GM19455 (cell line): ENCODE results near the gene TUBGCP6.

Experiments
- ATAC-seq: cut with Tn5 transposase; IDR thresholded peaks from one replicate; pipeline ENCODE4 v1.9.1; 2021; ENCODE audit not compliant: unreplicated experiment

Gene TUBGCP6

DNA sequence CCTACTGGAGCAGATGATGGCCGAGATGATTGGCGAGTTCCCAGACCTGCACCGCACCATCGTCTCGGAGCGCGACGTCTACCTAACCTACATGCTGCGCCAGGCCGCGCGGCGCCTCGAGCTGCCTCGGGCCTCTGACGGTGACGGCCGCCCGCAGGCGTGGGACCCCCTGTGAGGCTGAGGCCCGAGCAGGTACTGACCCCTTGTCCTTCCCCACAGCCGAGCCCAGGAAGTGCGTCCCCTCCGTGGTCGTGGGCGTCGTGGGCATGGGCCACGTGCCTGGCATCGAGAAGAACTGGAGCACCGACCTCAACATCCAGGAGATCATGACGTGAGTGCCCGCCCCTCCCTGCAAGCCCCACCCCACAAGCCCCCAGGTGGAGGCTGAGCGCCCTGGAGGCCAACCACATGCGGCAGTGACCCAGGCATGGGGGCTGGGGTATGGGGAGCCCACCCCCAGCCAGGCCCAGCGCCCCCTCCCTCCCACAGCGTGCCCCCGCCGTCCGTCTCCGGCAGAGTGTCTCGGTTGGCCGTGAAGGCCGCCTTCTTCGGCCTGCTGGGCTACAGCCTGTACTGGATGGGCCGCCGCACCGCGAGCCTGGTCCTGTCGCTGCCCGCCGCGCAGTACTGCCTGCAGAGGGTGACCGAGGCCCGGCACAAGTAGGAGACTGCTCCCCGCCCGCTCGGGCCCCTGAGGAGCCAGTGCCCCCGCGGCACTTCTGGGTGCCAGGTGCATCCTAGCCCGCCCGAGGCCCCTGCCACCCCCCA, 46.8 kb downstream of the TUBGCP6 start:
- ATAC-seq, result no peak

- ATAC-seq, result no peak
These were observed 47.6 kb downstream of the TUBGCP6 start for GRCh38 chr22:50197000-50197800.

DNA sequence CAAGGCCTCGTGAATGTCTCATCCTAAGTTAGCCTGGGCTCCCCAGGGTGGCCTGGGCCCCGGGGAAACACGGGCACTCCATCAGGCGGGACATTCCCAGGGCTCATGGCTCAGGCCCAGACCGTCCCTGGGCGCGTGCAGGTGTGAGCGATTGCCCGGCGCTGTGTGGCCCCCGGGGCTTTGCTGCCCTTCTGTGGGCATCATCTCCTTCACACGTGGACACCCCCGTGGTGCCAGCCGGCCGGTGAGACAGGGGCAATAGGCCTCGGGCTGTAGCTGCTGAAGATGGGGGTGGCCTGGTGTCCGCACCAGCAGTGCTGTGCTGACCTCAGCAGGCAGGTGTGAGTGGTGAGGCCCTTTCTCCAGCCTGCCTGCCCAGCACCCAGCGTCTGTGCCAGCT, 48.6 kb downstream of the TUBGCP6 start:
- no peak for ATAC-seq

- no peak for ATAC-seq
These were observed 50.6 kb downstream of the TUBGCP6 start for GRCh38 chr22:50194037-50194805.

GRCh38 chr22:50193621-50194020, 51.2 kb downstream of the TUBGCP6 start:
- ATAC-seq, result no peak

DNA sequence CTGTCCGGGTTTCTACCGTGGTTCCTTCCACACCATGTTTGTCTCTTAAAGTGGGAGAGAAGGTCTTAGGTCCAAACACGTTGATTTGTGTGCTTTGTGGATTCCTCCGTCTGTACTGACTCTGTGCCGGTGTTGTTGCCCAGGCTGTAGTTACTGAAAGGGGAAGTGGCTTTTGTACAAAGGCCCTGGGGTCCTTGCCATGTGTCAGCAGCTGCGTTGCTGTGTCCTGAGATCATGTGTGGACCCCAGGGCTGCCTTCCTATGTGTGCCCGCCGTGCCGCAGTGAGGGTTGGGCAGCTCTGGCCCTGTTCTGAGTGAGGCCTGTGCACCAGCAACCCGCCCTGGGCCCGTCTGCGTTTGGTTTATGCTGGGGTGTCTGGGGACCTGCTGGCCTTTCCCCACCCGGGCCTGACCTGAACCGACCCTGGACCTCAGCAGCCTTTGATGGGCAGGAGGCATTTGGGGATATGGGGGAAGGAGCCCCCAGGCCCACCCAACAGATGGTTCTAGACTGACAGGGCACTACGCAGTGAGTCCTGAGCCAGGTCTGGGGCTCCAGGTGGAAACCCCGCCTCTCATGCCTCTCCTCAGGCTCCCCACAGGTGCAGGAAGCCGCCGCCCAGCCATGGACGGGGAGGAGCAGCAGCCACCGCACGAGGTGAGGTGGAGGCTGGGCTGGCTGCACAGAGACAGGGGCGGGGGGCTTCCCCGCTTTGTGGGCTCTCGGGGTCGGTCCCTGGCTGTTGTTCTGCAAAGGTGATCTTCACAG, 52.2 kb downstream of the TUBGCP6 start:
- ATAC-seq, result no peak

DNA sequence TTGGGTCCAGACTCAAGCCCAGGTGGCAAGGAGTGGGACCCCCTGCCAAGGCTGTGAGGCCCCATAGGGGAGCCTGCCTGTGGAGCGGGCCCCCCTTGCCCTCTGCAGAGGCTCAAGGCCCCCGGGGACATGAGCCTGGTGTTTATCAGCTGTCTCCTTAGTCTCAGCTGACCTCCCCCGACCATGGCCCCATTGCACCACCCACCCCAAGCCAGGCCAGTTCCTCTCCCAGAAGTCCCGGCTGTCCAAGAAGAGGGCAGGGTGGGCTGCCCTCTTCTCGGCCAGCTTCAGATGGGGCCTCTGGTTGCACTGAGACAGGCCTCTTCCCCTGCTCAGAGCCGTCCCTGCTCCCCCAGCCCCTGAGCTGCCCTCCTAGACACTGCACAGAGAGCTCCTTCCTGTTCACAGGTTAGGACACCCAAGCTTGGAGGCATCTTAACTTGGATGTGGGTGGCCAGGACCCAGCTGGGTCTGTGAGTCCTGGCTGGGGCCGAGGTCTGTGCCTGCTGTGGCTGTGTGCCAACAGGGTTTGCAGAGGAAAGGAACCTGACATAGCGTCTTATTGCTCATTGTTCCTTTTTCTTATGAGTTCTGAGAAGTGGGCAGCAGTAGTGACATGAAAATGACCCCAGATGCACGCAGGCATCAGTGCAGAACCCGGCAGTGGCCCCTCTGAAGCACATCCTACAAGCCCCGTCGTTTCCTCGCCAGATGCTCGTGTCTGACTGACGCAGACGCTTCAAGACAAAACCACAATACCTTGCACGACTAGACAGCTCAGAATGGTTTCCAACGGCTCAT, 53.7 kb downstream of the TUBGCP6 start:
- ATAC-seq, result peak; percentile 1

- peak; percentile 42 for ATAC-seq
These were observed 54.5 kb downstream of the TUBGCP6 start for GRCh38 chr22:50190182-50190940.

DNA sequence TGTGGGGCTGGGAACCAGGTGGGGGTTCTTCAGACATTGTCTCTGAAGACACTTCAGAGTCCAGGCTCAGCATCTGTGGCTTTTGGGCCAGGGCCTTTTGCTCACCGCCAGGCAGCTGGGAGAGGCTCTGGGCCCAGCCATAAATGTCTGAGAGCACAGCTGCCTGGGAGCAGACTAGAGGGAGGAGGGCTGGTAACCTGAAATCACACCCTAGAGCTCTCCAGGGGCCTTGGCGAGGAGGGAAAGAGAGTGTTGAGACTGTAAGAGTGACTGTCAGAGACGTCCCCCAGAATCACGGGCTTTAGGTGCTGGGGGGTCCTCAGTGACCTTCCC, 55.0 kb downstream of the TUBGCP6 start:
- no peak for ATAC-seq

DNA sequence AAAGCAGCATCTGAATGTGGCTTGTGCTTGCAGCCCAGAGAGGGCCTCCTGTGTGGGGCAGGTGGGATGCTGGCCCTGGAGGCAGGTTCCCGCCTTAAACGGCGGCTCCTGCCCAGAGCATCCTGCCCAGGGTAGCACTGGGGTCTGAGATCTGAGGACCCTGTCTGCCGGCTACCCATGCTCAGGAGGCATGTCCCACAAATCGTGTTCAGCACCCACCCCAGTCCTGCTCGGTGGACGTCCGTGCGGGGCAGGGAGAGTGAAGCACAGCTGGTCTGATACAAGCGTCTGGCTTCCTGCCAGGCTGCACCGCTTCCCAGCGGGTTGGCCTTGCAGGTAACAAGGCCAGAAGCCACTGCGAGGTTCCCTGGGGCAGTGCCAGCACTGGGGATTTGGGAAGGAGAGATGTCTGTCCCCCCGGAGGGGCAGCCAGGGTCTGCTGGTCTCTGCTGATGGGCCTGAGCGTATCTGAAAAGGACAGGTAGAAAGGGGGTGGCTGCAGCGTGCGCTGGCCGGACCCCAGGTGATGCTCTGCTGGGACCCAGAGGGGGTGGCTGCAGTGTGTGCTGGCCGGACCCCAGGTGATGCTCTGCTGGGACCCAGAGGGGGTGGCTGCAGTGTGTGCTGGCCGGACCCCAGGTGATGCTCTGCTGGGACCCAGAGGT, 55.5 kb downstream of the TUBGCP6 start:
- ATAC-seq, result no peak

GRCh38 chr22:50188356-50188755, 56.5 kb downstream of the TUBGCP6 start:
- no peak for ATAC-seq

- no peak for ATAC-seq
These were observed 57.9 kb downstream of the TUBGCP6 start for GRCh38 chr22:50186761-50187523.

GRCh38 chr22:50186181-50186714, 58.6 kb downstream of the TUBGCP6 start:
- no peak for ATAC-seq

- no peak for ATAC-seq
These were observed 59.3 kb downstream of the TUBGCP6 start, which contains the start of gene TRABD for GRCh38 chr22:50185375-50186087. Gene TRABD, plus strand, starts transcription at chr22:50185913. Its CDS starts 7,148 bp downstream, at chr22:50193061.

- ATAC-seq, result no peak
These were observed 59.9 kb downstream of the TUBGCP6 start for GRCh38 chr22:50184902-50185374.

DNA sequence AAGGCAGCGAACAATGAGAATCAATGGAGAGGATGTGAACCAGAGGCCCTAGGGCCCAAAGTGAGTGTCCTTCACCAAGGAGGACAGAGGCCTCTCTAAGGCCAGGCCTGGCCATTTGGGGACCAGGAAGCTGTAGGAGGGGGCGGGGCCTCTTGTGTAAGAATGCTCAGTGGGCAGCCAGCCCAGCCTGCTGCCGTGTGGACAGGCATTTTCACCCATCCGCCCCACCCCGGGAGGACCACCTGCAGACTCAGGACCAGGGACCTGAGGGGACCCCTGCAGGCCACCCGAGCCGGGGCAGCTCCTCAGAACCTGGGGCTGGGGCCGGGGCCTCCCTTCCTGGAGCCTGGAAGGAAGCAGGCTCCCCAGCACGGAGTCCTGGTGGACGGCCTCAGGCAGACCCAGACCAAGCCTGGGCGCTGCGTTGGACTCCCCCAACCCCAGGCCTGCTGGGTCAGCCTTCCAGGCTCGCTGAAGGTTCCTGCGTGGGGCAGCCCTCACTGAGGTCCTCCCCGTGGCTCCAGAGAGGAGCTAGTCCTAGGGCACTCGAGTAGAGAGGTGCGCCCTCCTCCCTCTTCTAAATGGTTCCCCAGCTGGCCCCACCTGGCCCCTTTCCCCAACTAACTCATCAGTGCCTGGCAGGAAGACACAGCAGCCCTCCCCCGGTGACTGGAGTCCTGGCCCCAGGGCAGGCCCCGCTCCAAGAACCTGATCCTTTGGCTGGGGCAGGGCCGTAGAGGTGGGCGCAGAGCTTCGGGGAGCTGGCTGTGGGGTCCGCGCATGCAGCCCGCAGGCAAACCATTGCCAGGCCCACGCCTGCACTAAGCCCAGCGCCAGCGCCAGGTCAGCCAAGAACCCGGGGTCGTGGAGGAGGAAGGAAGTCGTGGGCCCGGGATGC, 60.6 kb downstream of the TUBGCP6 start:
- no peak for ATAC-seq
